DOHH2 (cell line): Measurements from ENCODE around the gene THOC7.

Experiments used
- H3F3A ChIP-seq: fragments of 200-600 bp; sonication (generic), shearing (Covaris generic); 2 replicates; pipeline ENCODE4 v1.6.0; 2016; ENCODE audit warnings: antibody characterized with exemption, mild to moderate bottlenecking; ENCODE audit not compliant: control insufficient read depth, insufficient read depth
- H3K27ac ChIP-seq: fragments of 200-600 bp; sonication (generic); 2 replicates; pipeline ENCODE4 v1.5.1; 2014; ENCODE audit warnings: low read depth, mild to moderate bottlenecking, low read length, moderate library complexity
- H3K27me3 ChIP-seq: fragments of 200-600 bp; sonication (generic); 2 replicates; pipeline ENCODE4 v1.6.1; 2014; ENCODE audit warnings: mild to moderate bottlenecking, low read length, mixed read lengths; ENCODE audit not compliant: control insufficient read depth
- H3K36me3 ChIP-seq: fragments of 200-600 bp; sonication (generic); 2 replicates; pipeline ENCODE4 v1.6.1; 2014; ENCODE audit warnings: mild to moderate bottlenecking, low read length, moderate library complexity, mixed read lengths; ENCODE audit not compliant: control insufficient read depth
- H3K4me1 ChIP-seq: fragments of 200-600 bp; sonication (generic); 2 replicates; pipeline ENCODE4 v1.6.1; 2014; ENCODE audit warnings: mild to moderate bottlenecking, low read length, mixed read lengths; ENCODE audit not compliant: control insufficient read depth
- H3K4me2 ChIP-seq: fragments of 200-600 bp; sonication (generic); 2 replicates; pipeline ENCODE4 v1.6.0; 2014; ENCODE audit warnings: mild to moderate bottlenecking, low read length, moderate library complexity
- H3K4me3 ChIP-seq: fragments of 200-600 bp; sonication (generic); 2 replicates; pipeline ENCODE4 v1.5.1; 2014; ENCODE audit warnings: mild to moderate bottlenecking, low read length, mixed read lengths
- H3K79me2 ChIP-seq: fragments of 200-600 bp; sonication (generic); 2 replicates; pipeline ENCODE4 v1.6.1; 2014; ENCODE audit warnings: mild to moderate bottlenecking, low read length, mixed read lengths; ENCODE audit not compliant: control insufficient read depth
- H3K9me2 ChIP-seq: fragments of 200-600 bp; sonication (generic); replicated peaks from 2 replicates; pipeline ENCODE4 v1.6.1; 2014; ENCODE audit warnings: mild to moderate bottlenecking, low read length, mixed read lengths; ENCODE audit not compliant: control insufficient read depth
- H3K9me3 ChIP-seq: fragments of 200-600 bp; sonication (generic); 2 replicates; pipeline ENCODE4 v1.6.1; 2014; ENCODE audit warnings: antibody characterized with exemption, low read length, mixed read lengths; ENCODE audit not compliant: control insufficient read depth, insufficient read depth
- H4K20me1 ChIP-seq: fragments of 200-600 bp; sonication (generic); 2 replicates; pipeline ENCODE4 v1.6.0; 2014; ENCODE audit warnings: low read depth, mild to moderate bottlenecking, antibody characterized with exemption, low read length, moderate library complexity; ENCODE audit not compliant: control insufficient read depth, insufficient read depth
- CTCF ChIP-seq: fragments of 200-600 bp; sonication (generic); IDR thresholded peaks from one replicate; pipeline ENCODE4 v1.5.1; 2014; ENCODE audit warnings: antibody characterized with exemption, mild to moderate bottlenecking, low read depth, low read length; ENCODE audit not compliant: poor library complexity, severe bottlenecking
- EZH2phosphoT487 ChIP-seq: fragments of 200-600 bp; sonication (generic); IDR thresholded peaks from 2 replicates; pipeline ENCODE4 v1.6.1; 2017; ENCODE audit warnings: borderline replicate concordance, mild to moderate bottlenecking, antibody characterized with exemption, low read length, moderate library complexity, mixed read lengths

The THOC7 gene

GRCh38 chr3:63818282-63819150 is 45.1 kb downstream of the THOC7 start:
- no peaks in the 10 kb centered on the region for H3K9me2 ChIP-seq
- no peak overlapping the region for H3K4me2 ChIP-seq
- H3K36me3 ChIP-seq, result no peaks in the 10 kb centered on the region
- no peaks in the 10 kb centered on the region for H3K9me3 ChIP-seq
- H3K27ac ChIP-seq, result no peak overlapping the region
- no peak overlapping the region for H3K4me3 ChIP-seq
- no peaks in the 10 kb centered on the region for H4K20me1 ChIP-seq
- H3K79me2 ChIP-seq, result no peaks in the 10 kb centered on the region
- H3K4me1 ChIP-seq, result no peaks in the 10 kb centered on the region
- no peaks in the 10 kb centered on the region for H3K27me3 ChIP-seq
- no peak for TF ChIP-seq EZH2phosphoT487
- peak; percentile 81 for TF ChIP-seq CTCF
- no peaks in the 10 kb centered on the region for H3F3A ChIP-seq

- no peak overlapping the region for H3K27ac ChIP-seq
- no peaks in the 10 kb centered on the region for H3K27me3 ChIP-seq
- no peaks in the 10 kb centered on the region for H3K36me3 ChIP-seq
- H3K9me3 ChIP-seq, result no peaks in the 10 kb centered on the region
- H3K4me3 ChIP-seq, result no peak overlapping the region
- no peaks in the 10 kb centered on the region for H3F3A ChIP-seq
- no peaks in the 10 kb centered on the region for H4K20me1 ChIP-seq
- no peaks in the 10 kb centered on the region for H3K4me1 ChIP-seq
- TF ChIP-seq CTCF, result no peak
- TF ChIP-seq EZH2phosphoT487, result no peak
- no peaks in the 10 kb centered on the region for H3K9me2 ChIP-seq
- no peak overlapping the region for H3K4me2 ChIP-seq
- H3K79me2 ChIP-seq, result no peaks in the 10 kb centered on the region
Measured at GRCh38 chr3:63817225-63817624, 46.4 kb downstream of the THOC7 start.

GRCh38 chr3:63814237-63814636 is 49.4 kb downstream of the THOC7 start:
- no peaks in the 10 kb centered on the region for H3K4me1 ChIP-seq
- no peaks in the 10 kb centered on the region for H3K9me3 ChIP-seq
- H3K9me2 ChIP-seq, result no peaks in the 10 kb centered on the region
- H3K4me2 ChIP-seq, result no peak overlapping the region
- no peak overlapping the region for H3K4me3 ChIP-seq
- H3K36me3 ChIP-seq, result no peaks in the 10 kb centered on the region
- H3K27me3 ChIP-seq, result no peaks in the 10 kb centered on the region
- no peak overlapping the region for H3K27ac ChIP-seq
- no peaks in the 10 kb centered on the region for H3F3A ChIP-seq
- no peaks in the 10 kb centered on the region for H4K20me1 ChIP-seq
- TF ChIP-seq EZH2phosphoT487, result no peak
- no peak for TF ChIP-seq CTCF
- no peaks in the 10 kb centered on the region for H3K79me2 ChIP-seq
